Osteoblast (primary cell): Measurements from ENCODE around the gene RHBG. TPM values are rescaled to one million over a fixed set of nuclear protein-coding genes. Genes with fewer than 3 reads are reported as not detected.
A peak's percentile ranks its signal among the peaks of the same experiment; 100 is the strongest.

Experiments used
- DNase-seq: peaks from one replicate; pipeline ENCODE4 v3.0.0; 2011; ENCODE audit warnings: low spot score, mixed read lengths; ENCODE audit not compliant: insufficient read length; ENCODE audit errors: missing footprints
- H2AFZ ChIP-seq: 2 replicates; pipeline ENCODE4 v1.6.0; 2011; ENCODE audit warnings: mild to moderate bottlenecking, low read length
- H3K27ac ChIP-seq: 2 replicates; pipeline ENCODE4 v1.5.1; 2011; ENCODE audit warnings: mild to moderate bottlenecking, low read depth, low read length, moderate library complexity
- H3K27me3 ChIP-seq: 2 replicates; pipeline ENCODE4 v1.6.0; 2012; ENCODE audit warnings: mild to moderate bottlenecking, control low read depth, inconsistent platforms, low read length, moderate library complexity; ENCODE audit not compliant: insufficient read depth
- H3K36me3 ChIP-seq: 2 replicates; pipeline ENCODE4 v1.5.1; 2011; ENCODE audit warnings: mild to moderate bottlenecking, low read length, control low read depth, moderate library complexity; ENCODE audit not compliant: insufficient read depth
- H3K4me1 ChIP-seq: 2 replicates; pipeline ENCODE4 v1.5.1; 2011; ENCODE audit warnings: mild to moderate bottlenecking, low read length, control low read depth, moderate library complexity; ENCODE audit not compliant: insufficient read depth
- H3K4me2 ChIP-seq: 2 replicates; pipeline ENCODE4 v1.6.0; 2011; ENCODE audit warnings: mild to moderate bottlenecking, low read length; ENCODE audit not compliant: insufficient read depth
- H3K4me3 ChIP-seq: fragments of 200-600 bp; sonication (generic); 3 replicates; pipeline ENCODE4 v1.5.1; 2012; ENCODE audit warnings: mild to moderate bottlenecking, low read length, inconsistent platforms; ENCODE audit not compliant: insufficient read depth
- H3K79me2 ChIP-seq: 2 replicates; pipeline ENCODE4 v1.6.0; 2012; ENCODE audit warnings: mild to moderate bottlenecking, low read length, control low read depth, inconsistent platforms; ENCODE audit not compliant: insufficient read depth
- H3K9me3 ChIP-seq: 2 replicates; pipeline ENCODE4 v1.5.1; 2011; ENCODE audit warnings: low read depth, low read length, control low read depth
- H4K20me1 ChIP-seq: 2 replicates; pipeline ENCODE4 v1.6.0; 2012; ENCODE audit warnings: mild to moderate bottlenecking, low read length, control low read depth; ENCODE audit not compliant: insufficient read depth
- total RNA-seq: library from RNA; depleted of rRNA; stranded (reverse); fragments of >200 nt; gene quantifications from 2 replicates; pipeline ENCODE4 v1.2.3, GENCODE V29; 2012
- TF ChIP-seq, protein P1 (sequence below): IDR thresholded peaks from 2 replicates; pipeline ENCODE4 v1.5.1; 2011; ENCODE audit warnings: mild to moderate bottlenecking, low read depth, low read length, moderate library complexity; ENCODE audit errors: extremely low read depth

RHBG gene
- total RNA-seq, 1 donor: not detected

- Histone ChIP-seq H2AFZ (no peak overlapping the region), H3K79me2 (no peaks in the 10 kb centered on the region), H3K36me3 (no peaks in the 10 kb centered on the region), H3K4me2 (no peak overlapping the region), H3K9me3 (no peaks in the 10 kb centered on the region), H3K4me1 (peaks cover 3% of the 10 kb centered on the region), H4K20me1 (no peaks in the 10 kb centered on the region), H3K27ac (no peak overlapping the region), H3K4me3 (no peak overlapping the region), H3K27me3 (peaks cover 77% of the 10 kb centered on the region)
- TF ChIP-seq, protein P1, sequence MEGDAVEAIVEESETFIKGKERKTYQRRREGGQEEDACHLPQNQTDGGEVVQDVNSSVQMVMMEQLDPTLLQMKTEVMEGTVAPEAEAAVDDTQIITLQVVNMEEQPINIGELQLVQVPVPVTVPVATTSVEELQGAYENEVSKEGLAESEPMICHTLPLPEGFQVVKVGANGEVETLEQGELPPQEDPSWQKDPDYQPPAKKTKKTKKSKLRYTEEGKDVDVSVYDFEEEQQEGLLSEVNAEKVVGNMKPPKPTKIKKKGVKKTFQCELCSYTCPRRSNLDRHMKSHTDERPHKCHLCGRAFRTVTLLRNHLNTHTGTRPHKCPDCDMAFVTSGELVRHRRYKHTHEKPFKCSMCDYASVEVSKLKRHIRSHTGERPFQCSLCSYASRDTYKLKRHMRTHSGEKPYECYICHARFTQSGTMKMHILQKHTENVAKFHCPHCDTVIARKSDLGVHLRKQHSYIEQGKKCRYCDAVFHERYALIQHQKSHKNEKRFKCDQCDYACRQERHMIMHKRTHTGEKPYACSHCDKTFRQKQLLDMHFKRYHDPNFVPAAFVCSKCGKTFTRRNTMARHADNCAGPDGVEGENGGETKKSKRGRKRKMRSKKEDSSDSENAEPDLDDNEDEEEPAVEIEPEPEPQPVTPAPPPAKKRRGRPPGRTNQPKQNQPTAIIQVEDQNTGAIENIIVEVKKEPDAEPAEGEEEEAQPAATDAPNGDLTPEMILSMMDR: no peak
- peak; percentile 73 for DNase-seq
Measured at GRCh38 chr1:156418416-156419070, 49.5 kb downstream of the RHBG start.

DNA sequence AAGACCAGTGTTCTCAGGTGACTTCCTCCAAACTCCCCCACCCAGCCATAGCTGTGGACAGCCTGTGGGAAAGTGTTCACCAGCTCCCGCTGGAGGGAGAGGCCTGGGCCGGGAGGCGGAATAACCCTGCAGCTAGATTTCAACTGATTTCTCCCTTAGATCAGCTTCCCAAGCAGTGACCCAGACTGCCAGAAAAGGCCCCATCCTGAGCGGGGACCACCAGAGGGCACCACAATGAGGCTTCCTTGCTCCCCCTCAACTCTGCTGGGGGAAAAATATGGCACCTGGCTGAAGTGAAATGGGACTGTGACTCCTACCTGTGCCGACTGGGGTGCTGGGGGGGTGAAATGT, 50.8 kb downstream of the RHBG start:
- Histone ChIP-seq H4K20me1 (no peaks in the 10 kb centered on the region), H3K4me3 (no peak overlapping the region), H3K27me3 (peaks cover 82% of the 10 kb centered on the region), H3K4me2 (peak overlapping the region; percentile 18), H3K27ac (no peak overlapping the region), H2AFZ (no peak overlapping the region), H3K36me3 (no peaks in the 10 kb centered on the region), H3K4me1 (peaks cover 3% of the 10 kb centered on the region), H3K9me3 (no peaks in the 10 kb centered on the region), H3K79me2 (no peaks in the 10 kb centered on the region)
- TF ChIP-seq, protein P1: peak; percentile 8
- DNase-seq: peak; percentile 77

GRCh38 chr1:156420205-156421061, 51.4 kb downstream of the RHBG start:
- no peaks in the 10 kb centered on the region for H4K20me1 ChIP-seq
- peak overlapping the region; percentile 18 for H3K4me2 ChIP-seq
- H3K27me3 ChIP-seq: peaks cover 88% of the 10 kb centered on the region
- peak; percentile 82 for DNase-seq
- no peaks in the 10 kb centered on the region for H3K36me3 ChIP-seq
- no peaks in the 10 kb centered on the region for H3K79me2 ChIP-seq
- no peak overlapping the region for H3K27ac ChIP-seq
- no peaks in the 10 kb centered on the region for H3K9me3 ChIP-seq
- peak overlapping the region; percentile 29 for H2AFZ ChIP-seq
- TF ChIP-seq, protein P1: no peak
- H3K4me3 ChIP-seq: peak overlapping the region; percentile 16
- H3K4me1 ChIP-seq: peaks cover 3% of the 10 kb centered on the region
